A673 (cell line): ENCODE measurements around the gene PFKFB3. TPM values are rescaled to one million over a fixed set of nuclear protein-coding genes. Genes with fewer than 3 reads are reported as not detected.

Source experiments
- BruUV-seq: library from RNA; stranded (reverse); fragments of 400-500 nt; replicated peaks from 2 replicates; lab custom pipeline; 2021; lab: Mats Ljungman, UMichigan
- CTCF ChIA-PET: fragments of 300-600 bp; sonication (Branson Sonifier 250); formaldehyde crosslinking; loops from one replicate; lab custom pipeline; 2022; ENCODE audit warnings: antibody characterized with exemption; lab: Charles Lee
- POLR2A ChIA-PET: fragments of 300-600 bp; sonication (Branson Sonifier 250); formaldehyde crosslinking; loops from one replicate; lab custom pipeline; 2022; ENCODE audit warnings: antibody characterized with exemption; ENCODE audit not compliant: low non-redundant PET; lab: Charles Lee
- DNase-seq: peaks from one replicate; pipeline ENCODE4 v3.0.0-alpha.2; 2015; ENCODE audit warnings: low spot score
- H3K27ac ChIP-seq: fragments of 200-600 bp; sonication (generic); 2 replicates; pipeline ENCODE4 v1.5.1; 2016; ENCODE audit warnings: mixed run types, low read depth, mild to moderate bottlenecking, mixed read lengths, antibody characterized with exemption, low read length; ENCODE audit not compliant: poor library complexity, severe bottlenecking
- H3K27me3 ChIP-seq: fragments of 200-600 bp; sonication (generic); replicated peaks from 2 replicates; pipeline ENCODE4 v1.6.1; 2017; ENCODE audit warnings: mixed run types, low read depth, mild to moderate bottlenecking, mixed read lengths, antibody characterized with exemption, low read length; ENCODE audit not compliant: insufficient read depth, poor library complexity
- H3K36me3 ChIP-seq: fragments of 200-600 bp; sonication (generic); 2 replicates; pipeline ENCODE4 v1.6.1; 2016; ENCODE audit warnings: mixed run types, mild to moderate bottlenecking, mixed read lengths, antibody characterized with exemption, low read length; ENCODE audit not compliant: insufficient read depth, poor library complexity, severe bottlenecking
- H3K4me1 ChIP-seq: fragments of 200-600 bp; sonication (generic); 2 replicates; pipeline ENCODE4 v1.6.1; 2017; ENCODE audit warnings: mixed run types, mild to moderate bottlenecking, mixed read lengths, antibody characterized with exemption, low read length; ENCODE audit not compliant: insufficient read depth, poor library complexity, severe bottlenecking
- H3K4me3 ChIP-seq: fragments of 200-600 bp; sonication (generic); 2 replicates; pipeline ENCODE4 v1.5.1; 2016; ENCODE audit warnings: low read depth, mixed run types, mild to moderate bottlenecking, mixed read lengths, low read length; ENCODE audit not compliant: poor library complexity, severe bottlenecking
- H3K9me3 ChIP-seq: fragments of 200-600 bp; sonication (generic); 2 replicates; pipeline ENCODE4 v1.6.1; 2016; ENCODE audit warnings: mixed run types, low read depth, mild to moderate bottlenecking, mixed read lengths, antibody characterized with exemption, low read length; ENCODE audit not compliant: poor library complexity, severe bottlenecking
- CTCF ChIP-seq: fragments of 300-800, 200-600 bp; sonication (generic); conservative IDR thresholded peaks from 2 replicates; pipeline ENCODE4 v1.5.1; 2017; ENCODE audit warnings: low read depth, mild to moderate bottlenecking, antibody characterized with exemption, low read length, moderate library complexity, mixed read lengths
- EZH2 ChIP-seq: fragments of 200-600 bp; sonication (generic); IDR thresholded peaks from 2 replicates; pipeline ENCODE4 v1.6.1; 2017; ENCODE audit warnings: borderline replicate concordance, low read depth, mild to moderate bottlenecking, mixed read lengths, antibody characterized with exemption, low read length; ENCODE audit not compliant: poor library complexity, severe bottlenecking
- intact Hi-C: fragments of 100-400 bp; cut with micrococcal nuclease; formaldehyde crosslinking; loops from one replicate; pipeline ENCODE4 v1.10.0; 2022; ENCODE audit not compliant: unreplicated experiment
- total RNA-seq: library from RNA; stranded (reverse); gene quantifications from 2 replicates; pipeline ENCODE4 v1.2.3, GENCODE V29; 2021

The PFKFB3 gene
- total RNA-seq, 1 experiment from 2014 or later, result 53.0 TPM

GRCh38 chr10:6230315-6230714, 27.6 kb downstream of the PFKFB3 start:
- Histone ChIP-seq H3K4me1 (no peaks in the 10 kb centered on the region), H3K27me3 (no peaks in the 10 kb centered on the region), H3K36me3 (peaks cover 48% of the 10 kb centered on the region), H3K9me3 (no peaks in the 10 kb centered on the region), H3K4me3 (no peak overlapping the region), H3K27ac (no peak overlapping the region)
- TF ChIP-seq EZH2, result no peak
- TF ChIP-seq CTCF, result no peak
- no TSS peak for BruUV-seq
- ChIA-PET CTCF (no interaction called here), POLR2A (no interaction called here)
- DNase-seq, result no peak
- intact Hi-C loops, result no loop called here

GRCh38 chr10:6231146-6231545, 28.4 kb downstream of the PFKFB3 start:
- no peak overlapping the region for H3K4me3 ChIP-seq
- no peaks in the 10 kb centered on the region for H3K27me3 ChIP-seq
- no TSS peak for BruUV-seq
- H3K9me3 ChIP-seq, result no peaks in the 10 kb centered on the region
- no peak overlapping the region for H3K27ac ChIP-seq
- ChIA-PET POLR2A (no interaction called here), CTCF (no interaction called here)
- H3K4me1 ChIP-seq, result peaks cover 3% of the 10 kb centered on the region
- peaks cover 43% of the 10 kb centered on the region for H3K36me3 ChIP-seq
- no peak for DNase-seq
- TF ChIP-seq EZH2 (no peak), CTCF (no peak)
- intact Hi-C loops, result no loop called here

GRCh38 chr10:6231730-6232129, 29.0 kb downstream of the PFKFB3 start:
- Histone ChIP-seq H3K4me1 (peaks cover 8% of the 10 kb centered on the region), H3K4me3 (no peak overlapping the region), H3K27me3 (no peaks in the 10 kb centered on the region), H3K36me3 (peaks cover 38% of the 10 kb centered on the region), H3K9me3 (no peaks in the 10 kb centered on the region), H3K27ac (no peak overlapping the region)
- POLR2A ChIA-PET, result no interaction called here
- intact Hi-C loops, result no loop called here
- DNase-seq, result no peak
- BruUV-seq, result no TSS peak
- CTCF ChIA-PET, result no interaction called here
- TF ChIP-seq EZH2 (no peak), CTCF (no peak)
